ENCODE results near the gene CYTH3.

The CYTH3 gene

DNA sequence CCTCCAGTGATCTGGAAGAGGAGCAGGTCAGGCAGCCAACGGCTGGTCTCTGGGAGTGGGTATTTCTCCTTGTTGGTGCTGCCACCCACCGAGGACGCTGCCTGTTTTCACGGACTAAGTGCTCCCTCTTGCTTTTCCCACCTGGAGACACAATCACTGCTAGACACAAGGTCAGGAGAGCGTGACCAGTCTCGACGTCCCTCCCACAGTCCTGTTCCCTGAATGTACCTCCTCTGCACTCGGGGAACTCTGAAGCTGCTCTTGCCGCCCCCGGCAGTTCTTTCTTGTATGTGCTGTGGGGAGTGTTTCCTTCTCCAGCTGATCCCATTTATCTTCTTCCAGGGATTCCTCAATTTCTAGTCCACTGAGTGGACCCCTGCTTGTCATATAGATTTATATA lies 89.4 kb downstream of the CYTH3 start:
- DNase-seq: no peak

DNA sequence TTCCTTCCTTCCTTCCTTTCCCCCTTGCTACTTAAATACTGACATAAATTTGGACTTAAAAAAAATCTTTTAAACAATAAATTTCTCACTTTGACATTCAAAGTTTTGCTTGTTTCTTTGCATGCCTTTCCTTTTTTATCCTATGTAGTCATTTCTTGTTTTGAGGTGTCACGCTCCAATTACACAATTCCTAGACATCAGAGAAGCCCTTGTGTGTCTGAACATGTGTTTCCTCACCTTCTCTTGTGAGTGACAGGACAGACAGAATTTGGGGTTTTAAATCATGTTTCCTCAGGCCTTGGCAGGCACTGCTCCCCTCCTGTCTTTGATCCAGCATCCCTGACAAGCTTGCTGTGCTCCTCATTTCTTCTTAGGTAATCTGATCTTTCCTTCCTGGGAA lies 91.3 kb downstream of the CYTH3 start:
- DNase-seq: no peak

DNA sequence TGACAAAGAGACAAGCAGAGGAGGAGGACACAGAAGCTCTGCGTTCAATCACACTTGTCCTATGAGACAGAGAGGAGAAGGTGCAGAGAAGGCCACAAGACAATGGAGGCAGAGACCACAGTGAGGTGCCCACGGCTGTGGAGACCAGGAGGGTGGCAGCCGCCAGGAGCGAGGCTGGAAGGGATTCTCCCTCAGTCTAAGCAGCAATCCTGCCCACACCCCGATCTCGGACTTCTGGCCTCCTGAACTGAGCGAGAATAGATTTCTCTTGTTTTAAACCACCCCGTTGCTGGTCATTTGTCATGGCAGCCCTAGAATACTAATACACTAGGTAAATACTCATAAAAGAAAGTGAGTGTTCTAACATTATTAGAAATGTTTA lies 92.1 kb downstream of the CYTH3 start:
- no peak for DNase-seq

DNA sequence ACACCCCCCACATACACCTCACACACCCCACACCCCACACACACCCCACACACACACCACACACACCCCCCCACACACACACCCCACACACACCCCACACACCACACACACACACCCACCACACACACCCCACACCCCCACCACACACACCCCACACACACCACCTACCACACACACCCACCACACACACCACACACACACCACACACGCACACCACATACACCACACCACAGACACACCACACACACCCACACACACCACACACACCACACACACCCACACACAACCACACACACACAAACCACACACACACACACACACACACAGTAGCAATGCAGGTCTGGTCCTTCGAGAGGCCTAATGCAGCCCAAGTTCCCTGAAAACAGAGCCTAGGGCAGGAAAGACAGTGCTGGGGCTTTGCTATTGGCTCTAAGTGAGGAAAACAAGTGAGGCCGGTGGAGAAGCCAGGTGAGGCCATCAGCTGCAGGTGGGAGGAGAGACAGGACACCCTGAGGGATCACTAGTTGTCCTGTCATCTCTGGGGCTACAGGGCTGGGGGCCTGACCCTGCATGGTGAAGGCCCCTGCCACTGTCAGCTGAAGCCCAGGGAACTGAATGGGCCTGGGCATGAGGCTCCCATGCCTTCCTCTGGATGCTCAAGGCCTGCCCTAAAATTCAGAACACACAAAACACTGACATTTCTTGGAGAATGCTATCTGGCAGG lies 92.6 kb downstream of the CYTH3 start:
- DNase-seq: no peak

DNA sequence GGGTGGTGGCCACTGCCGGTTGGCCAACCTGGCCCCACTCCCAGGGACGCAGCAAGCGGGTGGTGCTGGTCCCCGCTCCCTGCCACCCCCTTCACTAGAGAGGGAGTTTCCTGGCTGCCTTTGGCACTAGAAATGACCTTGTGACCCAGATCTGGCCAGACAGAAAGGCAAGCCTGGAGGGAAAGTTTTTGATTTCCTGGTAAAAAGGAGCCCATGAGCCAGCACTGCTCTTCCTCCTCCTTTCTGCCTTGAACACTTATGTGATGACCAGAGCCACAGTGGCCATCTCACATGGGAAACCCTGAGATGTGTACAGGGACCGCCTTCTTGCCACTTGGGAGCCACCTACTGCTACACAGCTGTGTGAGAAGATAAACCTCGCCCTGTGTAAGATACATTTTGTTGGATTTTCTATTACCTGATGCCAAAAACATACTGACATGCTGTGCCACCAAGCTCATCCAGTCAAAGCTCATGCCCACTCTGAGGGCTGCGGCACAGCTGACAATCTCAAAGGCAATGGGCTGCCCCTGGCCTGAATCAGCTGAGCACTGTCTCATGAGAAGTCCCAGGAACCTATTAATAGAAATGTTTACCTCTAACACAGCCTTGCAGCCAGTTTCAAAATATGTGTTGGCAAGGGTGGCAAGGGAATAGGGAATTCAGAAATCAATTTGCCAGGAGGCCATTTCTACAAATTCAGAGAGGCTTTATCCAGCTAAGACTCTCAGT lies 94.0 kb downstream of the CYTH3 start:
- no peak for DNase-seq

DNA sequence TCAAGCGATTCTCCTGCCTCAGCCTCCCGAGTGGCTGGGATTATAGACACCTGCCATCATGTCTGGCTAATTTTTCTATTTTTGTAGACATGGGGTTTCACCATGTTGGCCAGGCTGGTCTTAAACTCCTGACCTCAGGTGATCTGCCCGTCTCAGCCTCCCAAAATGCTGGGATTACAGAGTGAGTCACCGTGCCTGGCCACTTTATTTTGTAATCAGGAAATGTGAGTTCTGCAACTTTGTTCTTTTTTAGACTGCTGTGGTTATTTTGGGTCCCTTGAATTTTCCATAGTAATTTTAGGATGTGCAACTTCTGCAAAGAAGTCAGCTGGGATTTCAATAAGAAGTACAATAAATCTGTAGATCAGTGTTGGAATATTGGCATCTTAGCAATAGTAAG lies 96.8 kb downstream of the CYTH3 start:
- no peak for DNase-seq

DNA sequence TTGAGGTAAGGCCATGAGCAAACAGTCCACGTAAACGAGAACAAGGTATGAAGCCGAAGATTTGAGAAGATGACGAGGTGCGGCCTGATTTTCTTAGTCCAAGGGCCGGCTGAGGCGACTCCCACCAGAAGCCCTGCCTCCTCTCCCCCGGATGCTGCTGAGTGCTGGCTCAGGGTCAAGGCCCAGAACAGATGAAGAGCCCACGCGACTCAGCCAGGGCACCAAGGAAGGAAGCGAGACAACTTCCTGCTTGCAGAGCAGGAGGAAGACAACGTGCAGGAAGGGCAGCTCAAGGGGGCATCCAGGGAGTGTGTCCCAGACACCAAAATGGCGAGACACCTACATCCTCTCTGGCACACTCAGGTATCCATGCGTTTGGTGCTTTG lies 99.5 kb downstream of the CYTH3 start:
- DNase-seq: no peak

DNA sequence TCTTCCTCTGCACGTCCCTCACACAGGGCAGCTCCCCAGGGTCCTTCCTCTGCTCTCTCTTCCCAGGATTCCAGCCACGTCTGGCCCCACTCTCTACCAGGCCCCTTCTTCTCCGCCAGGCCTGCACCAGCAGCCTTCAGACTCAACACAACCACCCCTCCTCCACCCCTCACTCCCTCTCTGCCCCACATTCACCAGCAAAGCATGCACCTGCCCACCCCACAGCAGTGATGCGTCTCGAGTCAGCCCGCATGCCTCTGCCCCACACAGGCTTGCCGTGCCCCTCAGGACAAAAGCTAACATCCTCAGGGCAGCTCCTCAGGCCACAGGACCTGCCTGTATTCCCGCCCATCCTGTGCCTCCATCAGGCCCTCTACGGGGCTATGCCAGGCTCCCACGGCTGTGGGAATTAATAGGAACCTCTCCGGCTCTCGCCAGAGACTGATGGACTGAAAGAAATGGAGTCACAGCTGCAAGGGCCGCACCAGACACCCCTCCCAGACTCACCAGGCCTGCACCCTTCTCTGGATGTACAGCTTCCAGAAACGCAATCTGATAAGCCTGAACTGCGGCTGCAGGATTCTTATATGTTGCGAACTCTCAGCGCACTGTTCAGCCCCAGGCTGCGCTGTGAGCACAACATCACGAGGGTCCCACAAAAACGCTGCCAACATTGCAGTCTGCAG lies 100.1 kb downstream of the CYTH3 start:
- no peak for DNase-seq

DNA sequence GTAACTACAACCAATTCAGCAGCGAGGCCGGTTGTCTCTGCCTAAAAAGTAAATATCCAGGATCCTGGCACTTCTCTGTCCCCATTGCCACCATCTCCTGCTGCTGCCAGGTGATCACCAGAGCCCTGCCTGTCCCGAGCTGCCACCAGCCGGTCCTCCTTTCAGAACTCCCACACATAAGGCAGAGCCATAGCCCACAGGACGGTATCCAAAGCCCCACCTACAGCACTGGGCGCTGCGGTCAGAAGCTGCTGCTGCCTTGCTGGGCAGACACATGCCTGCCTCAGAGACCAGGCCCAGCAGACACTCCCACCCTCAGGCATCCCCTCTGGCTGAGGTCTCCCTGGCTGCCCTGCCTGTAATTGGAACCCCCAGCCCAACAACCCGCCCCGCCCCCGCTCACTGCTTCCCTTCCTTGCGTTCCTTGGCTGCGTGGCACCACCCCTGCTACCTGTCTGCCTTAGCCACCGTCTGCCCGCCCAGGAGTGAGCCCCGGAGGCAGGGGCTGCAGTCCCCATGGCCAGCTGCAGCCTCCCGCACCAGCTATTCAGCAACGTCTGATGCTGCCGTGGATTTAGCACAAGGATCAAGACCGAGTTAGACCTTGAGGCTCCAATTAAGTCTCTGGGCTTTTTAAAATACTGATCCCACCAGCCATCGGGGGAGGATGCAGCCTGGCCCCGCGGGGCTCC lies 100.7 kb downstream of the CYTH3 start:
- no peak for DNase-seq

DNA sequence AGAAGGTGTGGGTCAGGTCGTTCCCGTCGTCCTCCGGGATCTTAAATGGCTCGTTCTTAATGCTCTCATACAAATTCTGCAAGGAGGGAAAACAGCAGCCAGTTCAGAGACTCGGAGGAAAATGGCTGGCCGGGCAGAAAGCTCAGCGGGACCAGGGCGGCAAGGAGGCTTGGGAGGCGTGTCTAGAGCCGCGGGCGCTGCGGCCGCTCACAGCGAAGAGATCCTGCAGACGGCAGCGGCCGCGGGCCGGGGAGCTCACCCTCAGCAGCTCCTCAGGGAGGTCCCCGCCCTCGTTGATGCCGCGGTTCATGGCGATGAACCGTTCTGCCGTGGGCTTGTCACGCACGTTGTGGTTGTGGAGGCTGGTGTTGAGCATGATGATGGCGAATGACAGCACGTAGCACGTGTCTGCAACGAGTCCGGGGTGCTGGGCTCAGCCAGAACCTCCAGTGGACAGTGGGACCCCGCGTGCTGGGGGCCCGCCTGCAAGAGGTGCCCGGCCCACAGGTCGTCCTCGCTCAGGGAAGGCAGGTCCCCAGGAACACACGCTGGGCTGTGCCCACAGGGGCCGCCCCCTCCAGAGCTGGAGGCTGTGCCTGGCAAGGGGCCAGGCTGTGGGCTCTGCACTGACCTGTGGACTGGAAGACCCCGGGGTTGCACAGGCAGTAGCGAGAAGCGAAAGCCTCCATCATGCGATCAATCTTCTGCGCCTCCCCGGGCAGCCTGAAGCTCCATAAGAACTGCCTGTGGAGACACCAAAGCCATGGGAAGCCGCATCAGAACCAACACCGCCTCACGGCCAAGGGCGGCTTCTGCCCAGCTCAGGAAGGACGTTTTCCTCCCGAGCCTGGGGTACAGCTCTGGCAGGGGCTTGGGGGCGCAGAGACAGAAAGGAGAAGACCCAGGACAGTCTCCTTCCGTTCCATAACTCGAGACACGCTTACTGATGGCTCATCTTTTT lies 101.6 kb downstream of the CYTH3 start:
- no peak for DNase-seq

DNA sequence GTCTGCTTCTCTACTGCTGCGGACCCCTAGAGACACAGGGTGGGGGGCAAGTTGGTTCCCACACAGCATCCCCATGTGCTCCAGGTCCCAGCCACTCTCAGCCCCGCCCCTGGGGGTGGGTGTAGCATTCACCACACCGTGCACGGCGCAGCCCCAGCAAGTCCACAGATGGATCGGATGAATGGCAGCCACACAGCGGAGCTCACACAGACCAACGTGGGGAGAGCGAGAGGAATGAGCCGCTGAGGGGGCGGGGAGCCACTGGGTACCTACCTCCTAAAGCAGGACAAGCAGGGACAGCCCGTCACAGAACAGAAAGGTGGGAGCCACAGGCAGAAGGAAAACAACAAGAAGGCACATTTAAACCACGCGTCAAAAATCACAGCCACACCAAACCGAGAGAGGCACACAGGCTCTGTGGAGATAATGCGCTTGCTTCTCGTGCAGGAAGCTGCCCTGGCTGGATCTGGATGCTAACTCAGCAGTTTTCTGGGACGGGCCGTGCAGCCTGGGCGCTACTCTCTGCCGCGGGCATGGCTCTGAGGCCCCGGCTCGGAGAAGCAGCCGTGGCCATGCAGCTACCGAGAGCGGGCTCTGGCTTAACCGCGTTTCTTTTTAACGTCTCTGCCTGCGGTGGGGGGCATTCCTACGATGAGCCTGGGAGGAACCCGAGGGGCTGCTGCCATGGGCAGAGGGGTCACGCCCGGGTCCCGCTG lies 102.5 kb downstream of the CYTH3 start:
- no peak for DNase-seq

DNA sequence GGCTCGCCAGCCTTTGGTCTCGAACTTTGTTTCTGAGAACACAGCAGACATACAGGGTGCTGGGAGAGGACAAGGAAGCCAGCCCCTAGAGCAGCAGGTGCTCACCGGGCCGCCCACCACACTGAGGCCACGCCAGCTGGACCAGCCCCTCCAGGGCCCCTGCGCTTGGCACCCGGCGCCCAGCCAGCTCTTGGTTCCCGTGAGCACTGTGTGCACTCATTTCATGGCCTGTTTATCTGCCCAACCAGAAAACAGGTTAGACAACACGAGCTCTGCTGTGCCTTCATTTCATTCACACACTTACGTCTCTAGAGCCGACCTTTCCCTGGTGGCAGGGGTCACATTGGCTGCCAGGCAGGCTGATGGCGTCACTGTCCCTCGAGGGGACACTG lies 104.0 kb downstream of the CYTH3 start:
- DNase-seq: no peak

DNA sequence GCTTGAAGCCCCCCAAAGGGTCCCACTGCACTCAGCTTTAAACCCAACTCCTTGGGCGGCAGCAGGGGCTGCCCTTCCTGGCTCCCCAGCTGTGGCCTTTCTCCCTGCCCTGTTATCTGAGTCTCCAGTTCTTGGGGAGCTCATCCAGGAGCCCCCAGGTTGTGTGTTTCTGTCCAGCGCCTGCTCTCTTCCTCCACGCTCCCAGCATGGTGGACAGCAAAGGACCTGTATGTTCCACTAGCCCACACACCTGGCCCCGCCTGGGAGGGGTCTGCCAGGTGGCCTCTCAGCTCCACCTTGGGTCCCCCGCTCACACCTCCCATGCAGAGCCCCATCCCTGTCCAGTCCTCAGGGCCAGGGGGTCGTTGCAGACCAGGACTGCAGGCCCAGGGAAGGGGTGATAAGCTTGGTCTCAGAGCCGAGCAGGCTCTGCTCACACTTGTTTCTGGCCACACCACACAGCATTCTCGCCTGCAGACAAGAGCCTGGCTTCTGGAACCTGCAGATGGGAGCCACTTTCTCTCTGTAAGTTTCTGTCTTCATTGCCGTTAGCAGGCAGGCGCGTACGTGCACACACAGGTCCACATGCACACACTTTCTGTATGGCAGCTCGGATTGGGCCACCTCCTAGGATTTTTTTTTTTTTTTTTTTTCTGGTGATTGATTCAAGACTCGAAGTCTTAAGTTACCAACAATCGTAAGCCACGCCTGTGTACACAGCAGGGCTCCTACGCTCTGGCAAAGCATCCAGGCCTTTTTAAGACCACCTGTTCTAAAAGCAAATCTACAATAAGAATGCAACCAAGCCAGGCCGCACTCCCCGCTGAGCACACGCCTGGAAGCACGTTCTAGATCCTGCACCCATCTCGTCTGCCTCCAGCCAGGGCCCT lies 104.6 kb downstream of the CYTH3 start:
- no peak for DNase-seq

DNA sequence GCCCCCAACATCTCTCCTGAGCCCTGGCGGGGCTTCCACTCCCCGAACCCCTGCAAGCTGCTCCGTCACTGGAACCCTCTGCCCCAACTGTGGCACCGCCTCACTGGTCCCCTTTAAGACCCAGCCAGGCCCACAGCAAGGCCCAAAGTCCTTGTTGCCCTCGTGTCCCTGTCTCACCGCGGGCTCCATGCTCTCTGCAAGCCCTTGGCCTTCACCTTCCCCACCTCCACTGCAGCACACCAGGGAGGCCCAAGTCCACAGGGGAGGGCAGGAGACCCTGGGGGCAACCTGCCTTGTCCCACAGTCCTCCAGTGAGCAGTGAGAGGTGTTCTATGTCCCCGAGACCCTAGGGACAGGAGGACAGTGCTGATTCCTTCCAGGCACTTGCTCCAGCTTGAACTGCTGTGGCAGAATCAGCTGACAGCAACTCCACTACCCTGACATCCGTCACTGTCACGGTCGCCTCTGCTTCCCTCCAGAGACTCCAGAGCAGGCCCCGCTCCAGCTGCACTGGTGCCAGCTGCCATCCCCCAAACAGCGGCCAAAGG lies 105.3 kb downstream of the CYTH3 start:
- DNase-seq: no peak

DNA sequence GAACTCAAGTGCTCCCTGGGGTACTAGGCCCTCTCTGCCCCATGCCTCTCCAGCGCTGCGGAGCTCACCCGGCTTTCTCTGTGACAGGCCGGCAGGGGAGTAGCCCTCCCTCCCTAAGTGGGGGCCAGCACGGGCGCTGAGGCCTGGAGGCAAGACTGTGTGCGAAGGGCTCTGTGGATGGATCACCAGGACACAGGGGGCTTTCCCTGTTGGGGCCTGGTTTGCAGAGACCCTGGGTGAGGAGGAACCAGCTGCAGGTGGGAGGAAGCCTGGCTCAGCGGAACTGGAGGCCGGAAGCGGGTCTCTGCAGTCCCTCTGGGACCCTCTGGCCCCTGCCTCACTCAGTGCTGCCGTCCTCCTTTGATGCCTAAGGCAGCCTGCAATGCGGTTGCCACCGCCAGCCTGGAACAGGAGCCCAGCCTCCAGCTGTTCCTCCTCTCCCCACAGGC lies 106.0 kb downstream of the CYTH3 start:
- DNase-seq: no peak

DNA sequence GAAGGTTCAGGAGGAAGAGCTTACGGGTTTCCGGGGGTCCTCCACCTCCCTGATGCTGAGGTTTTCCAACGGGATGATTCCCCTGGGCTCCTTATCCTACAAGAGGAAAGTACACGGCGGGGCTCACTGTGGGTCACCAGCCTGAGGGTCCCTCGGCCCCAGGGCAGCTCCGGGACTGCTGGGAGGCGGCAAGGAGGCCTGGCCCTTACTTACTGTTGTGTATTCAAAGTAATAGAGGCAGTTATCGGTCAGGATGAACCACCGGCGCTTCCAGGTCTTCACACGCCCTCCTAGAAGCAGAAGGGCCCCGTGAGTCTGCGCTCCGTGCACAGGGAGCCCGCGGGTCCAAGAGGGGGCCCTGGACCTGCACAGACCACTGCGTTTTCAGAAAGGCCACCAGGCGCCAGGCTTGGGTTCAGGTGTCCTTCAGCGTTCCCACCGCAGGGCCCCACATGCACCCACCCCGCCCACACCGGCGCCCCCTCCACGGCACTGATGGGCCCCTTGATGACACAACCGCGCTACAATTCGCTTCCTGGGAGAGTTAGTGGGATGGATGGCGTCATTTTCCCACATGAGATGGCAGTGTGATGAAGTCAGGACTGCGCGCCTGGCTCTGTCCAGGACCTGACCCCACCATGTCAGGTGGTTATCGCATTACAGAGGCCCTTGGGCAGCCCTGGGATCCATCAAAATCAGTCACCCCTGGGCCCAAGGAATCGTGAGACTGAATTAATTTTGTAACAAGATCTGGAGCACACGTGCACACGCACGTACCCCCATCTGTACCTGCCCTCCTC lies 106.7 kb downstream of the CYTH3 start:
- no peak for DNase-seq

DNA sequence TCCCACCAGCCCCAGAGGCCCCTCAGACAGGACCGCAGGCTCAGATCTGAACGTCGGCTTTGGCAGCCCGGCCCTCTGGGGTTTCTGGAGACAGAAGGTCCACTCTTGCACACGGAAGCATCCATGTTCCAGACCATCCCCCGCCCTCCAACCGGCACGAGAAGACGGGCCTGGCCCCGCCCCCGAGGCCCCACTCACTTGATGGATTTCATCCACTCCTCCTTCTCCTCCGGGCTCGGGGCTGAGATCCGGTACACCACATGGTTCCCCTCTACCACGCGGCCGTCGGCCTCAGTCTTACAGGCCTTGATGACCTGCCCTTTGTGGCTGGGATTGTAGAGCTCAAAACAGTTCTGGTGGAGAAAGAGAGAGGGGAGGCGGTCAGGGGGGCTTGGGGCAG lies 107.3 kb downstream of the CYTH3 start:
- no peak for DNase-seq

DNA sequence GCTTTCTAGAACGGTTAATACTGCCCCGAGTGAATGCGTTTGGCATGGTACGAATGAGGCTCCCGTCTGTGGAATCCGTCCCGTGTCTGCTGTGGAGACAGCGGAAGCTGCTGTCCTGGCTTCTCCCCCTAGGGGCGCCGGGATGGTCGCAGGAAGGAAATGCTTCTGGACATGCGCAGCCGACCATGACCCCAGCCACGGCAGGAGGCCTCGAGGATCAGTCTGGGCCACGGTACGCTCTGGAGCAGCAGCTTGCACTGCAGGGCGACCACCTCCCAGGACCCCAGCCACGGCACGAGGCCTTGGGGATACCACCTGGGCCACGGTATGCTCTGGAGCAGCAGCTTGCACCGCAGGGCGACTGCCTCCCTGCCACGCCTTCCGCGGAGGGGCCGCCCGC lies 107.9 kb downstream of the CYTH3 start:
- DNase-seq: no peak

DNA sequence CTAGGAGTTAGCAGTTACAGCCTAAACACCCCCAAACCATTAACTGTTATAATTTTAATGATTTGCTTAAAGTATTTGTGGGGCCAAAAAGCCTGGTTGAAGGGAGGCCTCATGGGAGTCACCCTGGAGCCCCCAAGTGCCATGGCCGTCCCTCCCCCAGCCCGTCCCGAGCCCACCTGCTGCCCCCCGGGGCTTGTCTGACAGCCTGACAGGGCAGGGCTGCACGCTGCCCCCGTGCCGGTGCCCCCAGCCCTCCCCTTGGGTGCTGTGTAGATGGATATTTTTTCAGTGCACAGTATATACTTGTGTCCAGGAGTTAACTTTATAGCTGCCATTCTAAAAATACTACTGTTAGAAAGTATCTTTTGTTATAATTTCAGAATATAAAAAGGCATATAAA lies 108.4 kb downstream of the CYTH3 start:
- no peak for DNase-seq
